Sigmoid colon (tissue), 4 donors: ENCODE measurements around the gene NFE2L1.

Source experiments
- CTCF ChIP-seq, 4 experiments: fragments of 450-650 bp in 3 of 4; fragments of 200-600 bp in 1 of 4; IDR thresholded peaks; one replicate each; pipeline ENCODE4 v1.5.1; 2016 to 2019; ENCODE audit warnings: antibody characterized with exemption in 4 of 4, mild to moderate bottlenecking in 3 of 4, moderate library complexity in 2 of 4
- POLR2A ChIP-seq, 2 donors: fragments of 450-650 bp; IDR thresholded peaks; one replicate each; pipeline ENCODE4 v1.6.1; 2016; ENCODE audit warnings: antibody characterized with exemption in 2 of 2, mild to moderate bottlenecking in 2 of 2, moderate library complexity in 2 of 2
- POLR2AphosphoS5 ChIP-seq, 4 donors: sonication (generic); formaldehyde crosslinking; IDR thresholded peaks; one replicate each; pipeline ENCODE4 v1.6.1; 2017; ENCODE audit warnings: antibody characterized with exemption in 4 of 4

DNA sequence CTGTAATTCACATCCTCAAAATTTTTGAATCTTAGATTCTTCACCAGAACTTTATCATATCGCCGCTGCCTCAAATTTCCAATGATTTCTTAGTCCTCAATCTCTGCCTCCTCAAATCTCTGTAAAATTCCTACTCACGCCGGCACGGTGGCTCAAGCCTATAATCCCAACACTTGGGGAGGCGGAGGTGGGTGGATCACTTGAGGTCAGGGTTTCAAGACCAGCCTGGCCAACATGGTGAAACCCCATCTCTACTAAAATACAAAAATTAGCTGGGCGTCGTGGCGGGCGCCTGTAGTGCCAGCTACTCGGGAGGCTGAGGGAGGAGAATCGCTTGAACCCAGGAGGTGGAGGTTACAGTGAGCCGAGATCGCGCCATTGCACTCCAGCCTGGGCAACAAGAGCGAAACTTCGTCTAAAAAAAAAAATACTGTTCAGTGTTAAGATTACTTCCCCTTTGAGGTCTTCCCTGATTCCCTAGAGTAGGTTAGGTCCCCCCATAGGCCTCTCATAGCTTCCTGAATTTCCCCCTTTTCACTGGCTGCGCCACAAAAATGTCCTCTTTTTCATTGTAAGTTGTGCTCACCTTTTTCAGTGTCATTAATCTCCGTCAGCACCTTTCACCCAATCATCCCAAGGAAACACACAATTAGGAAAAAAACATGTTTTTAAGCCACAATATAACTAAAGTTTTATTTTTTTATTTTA, 54.0 kb downstream of the NFE2L1 start:
- TF ChIP-seq CTCF (IDR thresholded peaks at IDR 0.05): no peak
- no peak for TF ChIP-seq POLR2A (IDR thresholded peaks at IDR 0.05)
- no peak for TF ChIP-seq POLR2AphosphoS5 (IDR thresholded peaks at IDR 0.05)
